Stimulated activated CD8-positive, alpha-beta memory T cell treated with anti-CD3 and anti-CD28 coated beads, Interleukin-12 subunit alpha, Interleukin-12 subunit beta, amount 100 ng/mL, for 24 hours (primary cell): ENCODE data around the gene NAT8.
"Not testable (repeated sequence)": the region's sequence is repeated elsewhere in the genome, so short reads cannot be mapped to it uniquely, and the experiment has no call there.

Experiments
- DNase-seq: peaks from one replicate; pipeline ENCODE4 v3.0.0-alpha.2; 2020; ENCODE audit errors: extremely low read depth

Gene NAT8, protein sequence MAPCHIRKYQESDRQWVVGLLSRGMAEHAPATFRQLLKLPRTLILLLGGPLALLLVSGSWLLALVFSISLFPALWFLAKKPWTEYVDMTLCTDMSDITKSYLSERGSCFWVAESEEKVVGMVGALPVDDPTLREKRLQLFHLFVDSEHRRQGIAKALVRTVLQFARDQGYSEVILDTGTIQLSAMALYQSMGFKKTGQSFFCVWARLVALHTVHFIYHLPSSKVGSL

GRCh38 chr2:73642338-73643018 is at the start of gene NAT8:
TSS of gene NAT8 (minus strand) at chr2:73642422. CDS start at chr2:73641628, 794 bp downstream.
- no peak for DNase-seq

GRCh38 chr2:73690372-73691088 is 48.3 kb upstream of the NAT8 start:
- DNase-seq = not testable (repeated sequence)

DNA sequence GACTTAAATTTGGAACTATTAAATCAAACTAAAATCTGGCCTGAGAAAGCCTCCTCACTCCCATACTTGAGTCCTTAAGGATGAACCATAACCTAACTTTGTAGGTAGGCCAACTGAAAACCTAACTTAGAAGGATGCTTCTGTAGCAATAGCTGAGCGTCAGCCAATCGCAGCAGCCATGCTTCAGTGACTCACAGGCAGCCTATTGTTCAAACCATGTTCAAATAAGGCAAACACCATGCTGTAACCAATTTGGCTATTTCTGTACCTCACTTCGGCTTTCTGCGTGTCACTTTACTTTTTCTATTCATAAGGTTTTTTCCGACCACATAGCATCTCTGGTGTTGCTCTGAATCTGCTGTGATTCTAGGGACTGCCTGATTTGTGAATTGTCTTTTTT is 46.3 kb upstream of the NAT8 start:
- not testable (repeated sequence) for DNase-seq

DNA sequence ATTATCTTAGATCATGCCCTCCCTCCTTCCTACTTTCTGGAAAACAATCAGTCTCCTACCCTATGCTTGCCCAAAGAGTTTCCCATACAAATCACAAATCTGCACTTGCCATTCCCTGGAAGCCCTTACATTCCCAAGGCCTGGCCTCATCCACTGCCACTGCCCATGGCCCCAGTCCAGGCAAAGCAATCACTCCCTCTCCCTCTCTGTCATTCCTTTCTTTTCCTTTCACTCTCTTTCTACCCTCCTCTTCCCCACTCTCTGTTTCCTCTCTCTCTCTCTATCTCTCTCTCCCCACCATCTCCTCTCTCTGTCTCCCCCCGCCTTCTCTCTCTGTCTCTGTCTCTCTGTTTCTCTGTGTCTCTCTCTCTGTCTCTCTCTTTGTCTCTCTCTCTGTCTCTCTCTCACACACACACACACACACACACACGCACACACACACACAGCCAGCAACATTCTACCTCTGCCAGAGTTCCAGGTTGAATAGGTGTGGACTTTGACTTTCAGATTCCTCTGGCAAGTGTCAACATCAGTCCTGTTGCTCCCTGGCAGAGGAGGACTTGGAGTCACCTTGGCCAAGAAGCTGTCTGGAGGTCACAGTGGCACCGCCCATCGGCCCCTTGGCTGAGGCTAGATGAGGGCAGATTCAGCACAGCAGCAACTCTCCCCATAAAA is 43.7 kb upstream of the NAT8 start:
- no peak for DNase-seq

DNA sequence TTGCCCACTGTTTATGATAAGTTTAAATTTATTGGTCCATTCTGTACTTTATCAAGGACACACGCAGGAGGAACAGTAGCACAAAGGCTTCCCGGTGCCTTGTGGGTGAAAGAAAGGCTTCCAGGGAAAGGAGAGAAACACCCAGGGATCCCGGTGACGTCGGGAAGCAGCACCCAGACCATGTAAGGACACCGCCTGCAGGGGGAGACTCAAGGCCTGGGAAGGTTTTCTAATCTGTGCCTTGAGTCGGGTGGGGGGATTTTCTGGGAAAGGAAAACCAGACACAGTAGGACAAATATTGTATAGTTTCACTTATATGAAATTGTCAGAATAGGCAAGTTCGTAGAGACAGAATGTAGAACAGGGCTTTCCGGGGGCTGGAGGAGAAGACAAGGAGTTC is 42.7 kb upstream of the NAT8 start:
- not testable (repeated sequence) for DNase-seq

- not testable (repeated sequence) for DNase-seq
Observed at GRCh38 chr2:73684325-73684724, 42.1 kb upstream of the NAT8 start.

GRCh38 chr2:73679951-73680571 is 37.8 kb upstream of the NAT8 start:
- not testable (repeated sequence) for DNase-seq

DNA sequence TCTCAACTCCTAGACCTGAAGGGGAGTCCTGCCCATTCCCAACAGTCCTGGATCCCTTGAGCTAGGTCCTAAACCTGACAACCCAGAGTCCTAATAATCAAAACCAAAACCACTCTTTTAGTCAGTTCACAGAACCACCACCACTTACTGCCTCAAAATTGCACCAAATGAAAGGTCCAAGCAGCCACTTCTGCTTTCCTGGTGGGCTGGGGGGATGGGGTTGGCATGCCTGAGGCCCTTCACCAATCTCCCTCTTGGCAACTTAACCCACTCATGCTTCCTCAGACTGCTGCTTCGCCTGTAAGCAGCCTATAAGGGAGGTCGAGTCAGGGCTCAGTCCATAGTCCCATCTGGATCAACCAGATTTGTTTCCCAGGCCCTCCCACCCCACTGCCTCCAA is 37.0 kb upstream of the NAT8 start:
- DNase-seq = not testable (repeated sequence)

DNA sequence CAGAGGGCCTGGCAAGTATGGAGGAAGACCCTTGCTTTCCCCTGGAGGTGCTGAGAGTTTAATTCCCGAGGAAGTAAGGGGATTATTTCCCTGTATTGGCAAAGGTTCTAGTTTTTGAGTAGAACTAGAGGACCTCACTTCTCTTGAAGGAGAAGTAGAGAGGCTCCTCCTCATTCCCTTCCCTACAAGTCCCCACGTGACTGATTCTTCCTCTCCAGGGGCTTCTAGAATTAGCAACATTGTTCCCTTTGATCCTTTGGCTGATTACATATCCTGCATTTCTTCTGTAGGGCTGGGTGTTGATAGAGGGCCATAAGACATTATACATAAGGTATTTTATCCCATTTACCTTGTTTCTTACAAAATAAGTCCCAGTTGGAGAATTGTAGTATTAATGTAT is 35.8 kb upstream of the NAT8 start:
- not testable (repeated sequence) for DNase-seq

DNA sequence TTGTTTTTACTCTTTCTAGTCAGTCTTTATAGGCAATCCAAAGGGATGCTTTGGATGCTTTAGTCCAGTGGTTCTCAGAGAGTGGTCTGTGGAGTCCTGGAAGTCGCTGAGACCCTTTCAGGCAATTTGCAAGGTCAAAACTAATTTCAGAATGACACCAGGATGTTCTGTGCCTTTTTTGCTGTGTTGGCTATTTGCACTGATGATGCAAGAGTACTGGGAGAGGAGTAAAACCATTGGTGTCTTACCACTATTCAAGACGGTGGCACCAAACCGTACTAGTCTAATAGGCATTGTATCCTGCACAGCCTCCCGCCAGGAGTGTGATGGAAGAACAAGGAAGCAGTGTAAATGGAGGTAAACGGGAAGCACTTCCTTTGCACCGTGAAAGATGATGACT is 34.0 kb upstream of the NAT8 start:
- DNase-seq = not testable (repeated sequence)

DNA sequence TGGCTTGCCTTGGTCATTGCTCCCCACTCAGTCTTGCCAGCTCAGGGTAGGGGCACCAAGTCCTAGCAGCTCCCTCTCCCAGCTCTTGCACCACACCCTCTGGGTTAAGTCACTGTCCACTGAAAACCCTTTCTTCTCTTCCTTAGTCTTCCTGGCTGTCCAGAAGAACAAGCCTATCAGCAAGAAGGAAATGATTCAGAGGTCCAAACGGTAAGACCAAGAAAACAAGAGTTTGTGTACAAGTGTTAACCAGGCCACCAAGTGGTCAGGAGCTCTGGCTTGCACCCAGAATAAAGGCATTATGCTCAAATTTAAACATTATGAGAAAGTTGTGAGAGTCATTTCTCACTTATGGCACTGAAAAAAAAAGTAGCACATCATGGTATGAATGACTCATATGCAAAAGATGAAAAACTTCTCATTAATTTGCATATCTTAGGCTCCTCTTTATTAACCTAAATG is 32.5 kb upstream of the NAT8 start:
- DNase-seq = not testable (repeated sequence)

DNA sequence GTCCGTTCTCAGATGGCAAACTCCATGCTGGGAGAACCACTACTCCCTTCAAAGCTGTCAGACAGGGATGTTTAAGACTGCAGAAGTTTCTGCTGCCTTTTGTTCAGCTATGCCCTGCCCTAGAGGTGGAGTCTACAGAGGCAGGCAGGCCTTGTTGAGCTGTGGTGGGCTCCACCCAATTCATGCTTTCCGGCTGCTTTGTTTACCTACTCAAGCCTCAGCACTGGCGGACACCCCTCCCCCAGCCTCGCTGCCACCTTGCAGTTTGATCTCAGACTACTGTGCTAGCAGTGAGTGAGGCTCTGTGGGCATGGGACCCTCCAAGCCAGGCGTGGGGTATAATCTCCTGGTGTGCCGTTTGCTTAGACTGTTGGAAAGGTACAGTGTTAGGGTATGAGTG is 27.8 kb upstream of the NAT8 start:
- DNase-seq = not testable (repeated sequence)

DNA sequence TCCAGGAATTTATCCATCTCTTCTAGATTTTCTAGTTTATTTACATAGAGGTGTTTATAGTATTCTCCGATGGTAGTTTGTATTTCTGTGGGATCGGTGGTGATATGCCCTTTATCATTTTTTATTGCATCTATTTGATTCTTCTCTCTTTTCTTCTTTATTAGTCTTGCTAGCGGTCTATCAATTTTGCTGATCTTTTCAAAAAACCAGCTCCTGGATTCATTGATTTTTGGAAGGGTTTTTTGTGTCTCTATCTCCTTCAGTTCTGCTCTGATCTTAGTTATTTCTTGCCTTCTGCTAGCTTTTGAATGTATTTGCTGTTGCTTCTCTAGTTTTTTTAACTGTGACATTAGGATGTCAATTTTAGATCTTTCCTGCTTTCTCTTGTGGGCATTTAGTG is 25.0 kb upstream of the NAT8 start:
- DNase-seq = not testable (repeated sequence)

- no peak for DNase-seq
Observed at GRCh38 chr2:73654175-73654574, 12.0 kb upstream of the NAT8 start.

- no peak for DNase-seq
Observed at GRCh38 chr2:73652348-73652747, 10.1 kb upstream of the NAT8 start.

GRCh38 chr2:73651591-73652230 is 9.5 kb upstream of the NAT8 start:
- no peak for DNase-seq

- DNase-seq = not testable (repeated sequence)
Observed at GRCh38 chr2:73647690-73648089, 5.5 kb upstream of the NAT8 start.

DNA sequence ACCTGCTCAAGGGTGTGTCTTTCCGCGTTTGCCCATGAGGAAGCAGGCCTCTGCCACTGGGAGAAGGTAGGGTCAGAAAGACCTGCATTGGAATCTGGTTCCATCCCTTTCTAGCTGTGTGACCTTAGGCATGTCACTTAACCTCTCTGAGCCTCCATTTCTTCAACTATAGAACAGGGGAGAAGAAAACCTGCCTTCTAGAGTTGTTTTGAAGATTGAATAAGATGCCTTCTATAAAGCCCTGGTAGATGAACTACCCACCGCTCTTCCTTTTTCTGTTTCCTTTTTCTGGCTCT is 507 bp downstream of the NAT8 start:
- DNase-seq = no peak

GRCh38 chr2:73640946-73641766 is 1.1 kb downstream of the NAT8 start:
- DNase-seq = no peak

DNA sequence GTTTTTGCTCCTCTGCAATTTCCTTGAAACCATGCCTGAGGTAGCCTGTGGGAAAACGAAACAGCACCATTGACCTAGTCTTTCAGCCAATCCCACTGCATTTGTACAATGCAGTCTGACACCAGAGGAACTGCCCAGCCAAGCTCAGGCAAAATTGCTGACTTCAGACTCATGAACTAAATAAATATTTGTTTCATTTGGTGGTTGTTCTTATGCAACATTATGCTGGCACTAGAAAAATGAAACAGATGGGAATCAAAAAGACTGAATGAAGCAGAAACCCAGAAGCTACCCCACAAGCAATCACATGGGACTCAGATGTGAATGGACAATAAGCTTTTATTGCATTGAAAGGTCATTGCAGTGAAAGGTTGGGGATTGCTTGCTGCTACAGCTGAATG is 1.7 kb downstream of the NAT8 start:
- no peak for DNase-seq

DNA sequence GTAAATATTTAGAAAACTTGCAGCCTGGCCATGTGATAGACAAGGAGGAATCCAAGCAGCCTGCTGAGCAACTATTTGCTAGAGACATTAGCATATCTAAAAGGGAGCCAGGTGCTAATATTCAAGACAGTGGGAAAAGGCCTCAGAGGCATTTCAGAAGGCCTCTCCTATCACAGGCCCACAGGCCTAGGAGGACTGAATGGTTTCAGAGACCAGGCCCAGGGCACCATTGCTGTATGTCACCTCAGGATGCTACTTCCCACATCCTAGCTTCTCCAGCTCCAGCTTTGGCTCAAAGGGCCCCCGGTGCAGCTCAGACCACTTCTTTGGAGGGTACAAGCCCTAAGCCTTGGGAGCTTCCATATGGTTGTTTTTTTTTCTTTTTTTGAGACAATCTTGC is 3.8 kb downstream of the NAT8 start:
- DNase-seq = no peak
